GM19025 (cell line): ENCODE results near the gene SIRT3.
"Not testable (repeated sequence)": the region's sequence is repeated elsewhere in the genome, so short reads cannot be mapped to it uniquely, and the experiment has no call there.

Experiments
- ATAC-seq: cut with Tn5 transposase; IDR thresholded peaks from one replicate; pipeline ENCODE4 v1.9.1; 2021; ENCODE audit warnings: mild to moderate bottlenecking, low read depth, moderate library complexity; ENCODE audit not compliant: unreplicated experiment

SIRT3 gene

GRCh38 chr11:189843-190311, 46.3 kb downstream of the SIRT3 start:
- peak; percentile 76 for ATAC-seq

- not testable (repeated sequence) for ATAC-seq
These were observed 46.9 kb downstream of the SIRT3 start for GRCh38 chr11:189200-189783.

GRCh38 chr11:180242-180641, 55.9 kb downstream of the SIRT3 start:
- ATAC-seq: not testable (repeated sequence)
